Mesendoderm (in vitro differentiated cells): ENCODE data around the gene ZFP92.

ENCODE experiments used
- DNase-seq: peaks from one replicate; pipeline ENCODE4 v3.0.0; 2013
- H2AK5ac ChIP-seq: 2 replicates; pipeline ENCODE4 v1.6.1; 2013; ENCODE audit warnings: low read length, inconsistent platforms
- H2BK120ac ChIP-seq: 2 replicates; pipeline ENCODE4 v1.6.1; 2013; ENCODE audit warnings: low read depth, mild to moderate bottlenecking, low read length, moderate library complexity, mixed read lengths
- H2BK15ac ChIP-seq: replicated peaks from 2 replicates; pipeline ENCODE4 v1.6.1; 2013; ENCODE audit warnings: low read depth, mild to moderate bottlenecking, moderate library complexity
- H2BK5ac ChIP-seq: 2 replicates; pipeline ENCODE4 v1.6.1; 2013; ENCODE audit warnings: low read length, inconsistent platforms
- H3K18ac ChIP-seq: 2 replicates; pipeline ENCODE4 v1.6.1; 2013; ENCODE audit warnings: mild to moderate bottlenecking, low read length, mixed read lengths
- H3K23ac ChIP-seq: one replicate; pipeline ENCODE4 v1.6.1; 2013; ENCODE audit warnings: low read length
- H3K27ac ChIP-seq: 2 replicates; pipeline ENCODE4 v1.5.1; 2013; ENCODE audit warnings: low read depth, mild to moderate bottlenecking, inconsistent platforms, low read length, moderate library complexity
- H3K27me3 ChIP-seq: 2 replicates; pipeline ENCODE4 v1.6.1; 2013; ENCODE audit warnings: low read length, control low read depth, mild to moderate bottlenecking, inconsistent platforms; ENCODE audit not compliant: insufficient read depth, poor library complexity
- H3K36me3 ChIP-seq: 2 replicates; pipeline ENCODE4 v1.6.1; 2013; ENCODE audit warnings: low read length, inconsistent platforms; ENCODE audit not compliant: control insufficient read depth, insufficient read depth
- H3K4ac ChIP-seq: one replicate; pipeline ENCODE4 v1.6.1; 2013; ENCODE audit warnings: low read depth, mild to moderate bottlenecking, low read length, moderate library complexity
- H3K4me1 ChIP-seq: 2 replicates; pipeline ENCODE4 v1.6.1; 2013; ENCODE audit warnings: low read depth, low read length, inconsistent platforms; ENCODE audit not compliant: control insufficient read depth
- H3K4me2 ChIP-seq: 2 replicates; pipeline ENCODE4 v1.6.1; 2013; ENCODE audit warnings: low read length
- H3K4me3 ChIP-seq: 2 replicates; pipeline ENCODE4 v1.5.1; 2013; ENCODE audit warnings: mild to moderate bottlenecking, low read length
- H3K56ac ChIP-seq: one replicate; pipeline ENCODE4 v1.6.1; 2013; ENCODE audit warnings: low read length
- H3K79me1 ChIP-seq: 2 replicates; pipeline ENCODE4 v1.6.1; 2013; ENCODE audit warnings: low read length, inconsistent platforms
- H3K79me2 ChIP-seq: 2 replicates; pipeline ENCODE4 v1.6.1; 2013; ENCODE audit warnings: mild to moderate bottlenecking, low read length; ENCODE audit not compliant: control insufficient read depth, insufficient read depth
- H3K9ac ChIP-seq: 2 replicates; pipeline ENCODE4 v1.6.1; 2013; ENCODE audit warnings: low read length, inconsistent platforms
- H4K5ac ChIP-seq: one replicate; pipeline ENCODE4 v1.6.1; 2013; ENCODE audit warnings: low read length
- H4K8ac ChIP-seq: one replicate; pipeline ENCODE4 v1.6.1; 2013; ENCODE audit warnings: low read depth, mild to moderate bottlenecking, control low read depth, low read length, moderate library complexity
- WGBS: extraction: QIAGEN DNeasy Blood & Tissue Kit; methylation state at CpG from one replicate; pipeline ENCODE4 v1.1.7; 2013; ENCODE audit warnings: low lambda C conversion rate, missing lambda C conversion rate; ENCODE audit not compliant: insufficient coverage; ENCODE audit errors: extremely low coverage; 5-methylcytosine and 5-hydroxymethylcytosine counted together

The ZFP92 gene

GRCh38 chrX:153440556-153441135, 29.4 kb downstream of the ZFP92 start:
- H3K4me3 ChIP-seq: no peak overlapping the region
- H3K79me2 ChIP-seq: no peaks in the 10 kb centered on the region
- H4K5ac ChIP-seq: no peak overlapping the region
- no peaks in the 10 kb centered on the region for H3K36me3 ChIP-seq
- H3K23ac ChIP-seq: no peak overlapping the region
- H4K8ac ChIP-seq: no peak overlapping the region
- H2BK120ac ChIP-seq: no peak overlapping the region
- H3K56ac ChIP-seq: no peak overlapping the region
- no peak overlapping the region for H3K4me2 ChIP-seq
- WGBS: no CpG with 5 or more reads among the region's 13 CpGs
- H3K4me1 ChIP-seq: no peaks in the 10 kb centered on the region
- H3K9ac ChIP-seq: no peak overlapping the region
- no peaks in the 10 kb centered on the region for H3K27me3 ChIP-seq
- no peak overlapping the region for H2AK5ac ChIP-seq
- no peak overlapping the region for H3K27ac ChIP-seq
- no peak overlapping the region for H3K4ac ChIP-seq
- H3K18ac ChIP-seq: no peak overlapping the region
- H2BK15ac ChIP-seq: no peak overlapping the region
- no peak overlapping the region for H2BK5ac ChIP-seq
- no peaks in the 10 kb centered on the region for H3K79me1 ChIP-seq
- DNase-seq: no peak

GRCh38 chrX:153441296-153441695, 30.0 kb downstream of the ZFP92 start:
- Histone ChIP-seq H3K4me1 (no peaks in the 10 kb centered on the region), H3K36me3 (no peaks in the 10 kb centered on the region), H3K4me2 (no peak overlapping the region), H3K4ac (no peak overlapping the region), H3K27me3 (no peaks in the 10 kb centered on the region), H2BK5ac (no peak overlapping the region), H4K5ac (no peak overlapping the region), H2BK15ac (no peak overlapping the region), H3K23ac (no peak overlapping the region), H3K18ac (no peak overlapping the region), H3K4me3 (no peak overlapping the region), H3K9ac (no peak overlapping the region), H3K27ac (no peak overlapping the region), H2BK120ac (no peak overlapping the region), H3K79me1 (no peaks in the 10 kb centered on the region), H4K8ac (no peak overlapping the region), H3K56ac (no peak overlapping the region), H2AK5ac (no peak overlapping the region), H3K79me2 (no peaks in the 10 kb centered on the region)
- no CpG with 5 or more reads among the region's 7 CpGs for WGBS
- DNase-seq: no peak

- no peak overlapping the region for H4K5ac ChIP-seq
- no peak overlapping the region for H2BK5ac ChIP-seq
- H3K56ac ChIP-seq: no peak overlapping the region
- H3K27me3 ChIP-seq: no peaks in the 10 kb centered on the region
- H2BK15ac ChIP-seq: no peak overlapping the region
- no peak for DNase-seq
- no peak overlapping the region for H3K23ac ChIP-seq
- no peaks in the 10 kb centered on the region for H3K36me3 ChIP-seq
- no peak overlapping the region for H2BK120ac ChIP-seq
- no peak overlapping the region for H3K18ac ChIP-seq
- no CpG with 5 or more reads among the region's 9 CpGs for WGBS
- no peak overlapping the region for H4K8ac ChIP-seq
- no peak overlapping the region for H2AK5ac ChIP-seq
- no peak overlapping the region for H3K4me3 ChIP-seq
- no peak overlapping the region for H3K4ac ChIP-seq
- H3K79me1 ChIP-seq: no peaks in the 10 kb centered on the region
- H3K9ac ChIP-seq: no peak overlapping the region
- H3K27ac ChIP-seq: no peak overlapping the region
- H3K4me2 ChIP-seq: no peak overlapping the region
- H3K79me2 ChIP-seq: no peaks in the 10 kb centered on the region
- H3K4me1 ChIP-seq: no peaks in the 10 kb centered on the region
These were observed 30.7 kb downstream of the ZFP92 start for GRCh38 chrX:153441981-153442380.

- Histone ChIP-seq H3K4me1 (no peaks in the 10 kb centered on the region), H4K8ac (no peak overlapping the region), H3K79me1 (no peaks in the 10 kb centered on the region), H3K4me3 (no peak overlapping the region), H2BK15ac (no peak overlapping the region), H3K4me2 (no peak overlapping the region), H3K27ac (no peak overlapping the region), H3K79me2 (no peaks in the 10 kb centered on the region), H2AK5ac (no peak overlapping the region), H3K9ac (no peak overlapping the region), H2BK5ac (no peak overlapping the region), H3K36me3 (no peaks in the 10 kb centered on the region), H3K4ac (no peak overlapping the region), H3K27me3 (no peaks in the 10 kb centered on the region), H3K18ac (no peak overlapping the region), H2BK120ac (no peak overlapping the region), H3K56ac (no peak overlapping the region), H3K23ac (no peak overlapping the region), H4K5ac (no peak overlapping the region)
- no peak for DNase-seq
- no CpG with 5 or more reads among the region's 5 CpGs for WGBS
These were observed 31.2 kb downstream of the ZFP92 start for GRCh38 chrX:153442463-153442862.

GRCh38 chrX:153443476-153444332, 32.4 kb downstream of the ZFP92 start:
- Histone ChIP-seq H3K27me3 (no peaks in the 10 kb centered on the region), H3K9ac (no peak overlapping the region), H3K27ac (no peak overlapping the region), H3K4ac (no peak overlapping the region), H3K79me1 (no peaks in the 10 kb centered on the region), H3K23ac (no peak overlapping the region), H4K5ac (no peak overlapping the region), H3K79me2 (no peaks in the 10 kb centered on the region), H2BK120ac (no peak overlapping the region), H3K56ac (no peak overlapping the region), H3K18ac (no peak overlapping the region), H3K36me3 (no peaks in the 10 kb centered on the region), H2BK5ac (no peak overlapping the region), H3K4me3 (no peak overlapping the region), H4K8ac (no peak overlapping the region), H3K4me2 (no peak overlapping the region), H3K4me1 (no peaks in the 10 kb centered on the region), H2BK15ac (no peak overlapping the region), H2AK5ac (no peak overlapping the region)
- no CpG with 5 or more reads among the region's 25 CpGs for WGBS
- DNase-seq: no peak
